ENCODE measurements around the gene ANKIB1. TPM values are rescaled to one million over a fixed set of nuclear protein-coding genes. Genes with fewer than 3 reads are reported as not detected.

The ANKIB1 gene
- total RNA-seq, 2 experiments from 2014 or later: 25.3 to 42.3 TPM

DNA sequence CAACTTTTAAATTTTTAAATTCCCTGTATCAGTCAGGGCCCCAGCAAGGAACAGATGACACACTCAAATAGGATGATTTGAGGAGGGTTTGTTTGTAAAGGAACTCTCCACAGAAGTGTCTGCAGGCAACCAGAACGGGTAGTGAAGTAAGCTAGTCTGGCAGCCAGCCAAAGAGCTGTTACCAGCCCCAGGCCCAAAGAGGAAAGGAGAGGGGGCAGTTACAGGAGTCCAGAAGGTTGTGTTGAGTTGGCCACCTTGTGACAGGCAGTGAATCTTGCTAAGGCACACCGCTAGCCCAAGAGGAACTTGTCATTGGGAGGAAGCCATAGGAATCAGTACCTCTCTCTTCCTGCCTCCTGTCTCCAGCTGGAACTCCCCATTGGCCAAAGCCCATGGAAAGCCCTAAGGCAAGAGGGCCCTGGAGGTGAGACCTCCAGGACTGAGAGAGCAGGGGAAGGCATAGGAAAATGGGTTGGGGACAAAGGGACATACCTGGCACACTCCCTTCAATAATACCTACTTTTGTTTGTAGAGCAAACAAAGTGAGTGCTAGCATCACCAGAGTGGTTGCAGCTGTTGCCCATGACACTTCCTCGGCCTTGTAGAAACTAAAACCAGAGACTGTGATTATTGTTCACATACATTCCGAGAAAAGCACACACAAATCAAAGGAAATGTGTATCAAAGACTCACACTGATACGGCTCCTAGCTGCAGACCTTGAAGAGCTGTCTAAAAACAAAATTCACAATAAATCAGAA, 176.1 kb downstream of the ANKIB1 start:
- H3K36me3 ChIP-seq (ENCODE audit: insufficient read depth, low read length): no peaks in the 10 kb centered on the region
- TF ChIP-seq, protein P1, sequence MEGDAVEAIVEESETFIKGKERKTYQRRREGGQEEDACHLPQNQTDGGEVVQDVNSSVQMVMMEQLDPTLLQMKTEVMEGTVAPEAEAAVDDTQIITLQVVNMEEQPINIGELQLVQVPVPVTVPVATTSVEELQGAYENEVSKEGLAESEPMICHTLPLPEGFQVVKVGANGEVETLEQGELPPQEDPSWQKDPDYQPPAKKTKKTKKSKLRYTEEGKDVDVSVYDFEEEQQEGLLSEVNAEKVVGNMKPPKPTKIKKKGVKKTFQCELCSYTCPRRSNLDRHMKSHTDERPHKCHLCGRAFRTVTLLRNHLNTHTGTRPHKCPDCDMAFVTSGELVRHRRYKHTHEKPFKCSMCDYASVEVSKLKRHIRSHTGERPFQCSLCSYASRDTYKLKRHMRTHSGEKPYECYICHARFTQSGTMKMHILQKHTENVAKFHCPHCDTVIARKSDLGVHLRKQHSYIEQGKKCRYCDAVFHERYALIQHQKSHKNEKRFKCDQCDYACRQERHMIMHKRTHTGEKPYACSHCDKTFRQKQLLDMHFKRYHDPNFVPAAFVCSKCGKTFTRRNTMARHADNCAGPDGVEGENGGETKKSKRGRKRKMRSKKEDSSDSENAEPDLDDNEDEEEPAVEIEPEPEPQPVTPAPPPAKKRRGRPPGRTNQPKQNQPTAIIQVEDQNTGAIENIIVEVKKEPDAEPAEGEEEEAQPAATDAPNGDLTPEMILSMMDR (conservative IDR thresholded peaks at IDR 0.05; ENCODE audit: low read length): no peak
- no peak for TF ChIP-seq EZH2phosphoT487 (IDR thresholded peaks at IDR 0.05; ENCODE audit: borderline replicate concordance, low read depth, low read length)
- H3K79me2 ChIP-seq (ENCODE audit: insufficient read depth, low read depth, low read length): no peaks in the 10 kb centered on the region
- peak; percentile 12 for DNase-seq (ENCODE audit: low spot score)
- POLR2A ChIA-PET: interaction anchor here (0.5 to 0.6 kb wide), 3 partner anchors 13 to 69 kb away, joined by 3 to 6 read pairs (median 3); no protein-coding TSS in a partner anchor
- H3K4me1 ChIP-seq (ENCODE audit: insufficient read depth, low read length, poor library complexity, severe bottlenecking): peaks cover 5% of the 10 kb centered on the region
- peak overlapping the region; percentile 53; the same call in 1 of the 2 replicates for H2AFZ ChIP-seq (ENCODE audit: low read length)
- intact Hi-C loops (cut with micrococcal nuclease; ENCODE audit: unreplicated experiment): no loop called here
- CTCF ChIA-PET (ENCODE audit: unreplicated experiment): no interaction called here
- no peak overlapping the region for H3K27ac ChIP-seq (ENCODE audit: low read depth, low read length, poor library complexity, severe bottlenecking)
- no peaks in the 10 kb centered on the region for H3K9me3 ChIP-seq (ENCODE audit: low read length)
- no peaks in the 10 kb centered on the region for H4K20me1 ChIP-seq (ENCODE audit: insufficient read depth, low read length)
- H3K4me2 ChIP-seq (ENCODE audit: low read length): peak overlapping the region; percentile 14; the same call in 1 of the 2 replicates
- no TSS peak for BruUV-seq (replicated peaks)
- H3K4me3 ChIP-seq (ENCODE audit: low read depth, low read length, poor library complexity, severe bottlenecking): no peak overlapping the region
- no peaks in the 10 kb centered on the region for H3K9me2 ChIP-seq (ENCODE audit: insufficient read depth, low read length)

DNA sequence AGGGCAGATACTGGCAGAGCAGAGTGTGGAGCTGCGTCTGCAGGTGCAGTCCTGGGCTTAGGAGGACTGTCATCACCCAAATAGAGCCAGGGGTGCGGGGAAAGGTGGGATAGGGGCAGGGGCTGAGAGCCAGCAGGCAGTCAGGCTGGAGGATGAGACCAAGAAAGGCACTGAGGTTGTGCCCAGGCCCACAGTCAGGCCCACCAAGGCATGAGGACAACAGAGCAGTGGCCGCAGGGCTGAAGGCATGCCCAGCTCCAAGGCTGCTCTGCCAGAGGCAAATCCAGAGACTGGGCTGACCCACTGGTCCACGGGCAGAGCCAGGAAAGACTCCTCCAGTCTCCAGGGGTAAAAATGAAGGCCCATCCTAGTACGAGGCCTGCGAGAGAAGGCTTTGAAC, 177.2 kb downstream of the ANKIB1 start:
- Histone ChIP-seq H3K36me3 (ENCODE audit: insufficient read depth, low read length) (no peaks in the 10 kb centered on the region), H3K4me1 (ENCODE audit: insufficient read depth, low read length, poor library complexity, severe bottlenecking) (peaks cover 5% of the 10 kb centered on the region), H4K20me1 (ENCODE audit: insufficient read depth, low read length) (no peaks in the 10 kb centered on the region), H2AFZ (ENCODE audit: low read length) (peak overlapping the region; percentile 12; the same call in 1 of the 2 replicates), H3K9me2 (ENCODE audit: insufficient read depth, low read length) (no peaks in the 10 kb centered on the region), H3K9me3 (ENCODE audit: low read length) (no peaks in the 10 kb centered on the region), H3K4me2 (ENCODE audit: low read length) (no peak overlapping the region), H3K4me3 (ENCODE audit: low read depth, low read length, poor library complexity, severe bottlenecking) (no peak overlapping the region), H3K27ac (ENCODE audit: low read depth, low read length, poor library complexity, severe bottlenecking) (no peak overlapping the region), H3K79me2 (ENCODE audit: insufficient read depth, low read depth, low read length) (no peaks in the 10 kb centered on the region)
- intact Hi-C loops (cut with micrococcal nuclease; ENCODE audit: unreplicated experiment): no loop called here
- TF ChIP-seq, protein P1 (conservative IDR thresholded peaks at IDR 0.05; ENCODE audit: low read length): no peak
- TF ChIP-seq EZH2phosphoT487 (IDR thresholded peaks at IDR 0.05; ENCODE audit: borderline replicate concordance, low read depth, low read length): no peak
- no TSS peak for BruUV-seq (replicated peaks)
- no peak for DNase-seq (ENCODE audit: low spot score)
- CTCF ChIA-PET (ENCODE audit: unreplicated experiment): no interaction called here
- POLR2A ChIA-PET: interaction anchor here (1.9 kb wide), 1 partner anchor 24 kb away, joined by 10 read pairs; the partner anchor contains the start of gene GATAD1

DNA sequence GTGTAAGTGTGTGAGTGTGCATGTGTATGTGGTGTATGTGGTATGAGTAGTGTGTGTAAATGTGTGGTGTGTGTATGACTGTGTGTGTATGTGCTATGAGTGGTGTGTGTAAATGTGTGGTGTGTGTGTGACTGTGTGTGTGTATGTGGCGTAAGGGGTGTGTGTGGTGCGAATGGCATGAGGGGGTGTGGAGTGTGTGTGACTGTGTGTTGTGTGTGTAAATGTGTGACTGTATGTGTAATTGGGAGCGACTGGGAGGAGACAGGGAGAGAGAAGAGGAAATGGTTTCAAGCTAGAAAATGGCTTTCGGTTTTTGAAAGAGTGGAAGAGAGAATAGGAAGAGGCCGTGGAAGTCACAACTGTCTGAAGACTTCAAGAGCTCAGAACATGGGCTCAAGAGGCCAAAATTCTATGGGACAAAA, 177.9 kb downstream of the ANKIB1 start:
- intact Hi-C loops (cut with micrococcal nuclease; ENCODE audit: unreplicated experiment): loop anchor here (1.0 kb wide), 2 partner anchors 24 to 38 kb away; partner anchors contain the start of gene GATAD1
- ChIA-PET POLR2A (interaction anchor here (0.5 to 1.9 kb wide), 5 partner anchors 11 to 1139 kb away, joined by 3 to 10 read pairs (median 3); partner anchors contain the start of gene GATAD1), CTCF (ENCODE audit: unreplicated experiment) (interaction anchor here (1.1 kb wide), 1 partner anchor 23 kb away, joined by 8 read pairs; the partner anchor contains the start of gene GATAD1)
- no TSS peak for BruUV-seq (replicated peaks)
- no peak for DNase-seq (ENCODE audit: low spot score)
- Histone ChIP-seq H3K9me3 (ENCODE audit: low read length) (no peaks in the 10 kb centered on the region), H3K27ac (ENCODE audit: low read depth, low read length, poor library complexity, severe bottlenecking) (no peak overlapping the region), H3K4me3 (ENCODE audit: low read depth, low read length, poor library complexity, severe bottlenecking) (no peak overlapping the region), H3K9me2 (ENCODE audit: insufficient read depth, low read length) (no peaks in the 10 kb centered on the region), H3K79me2 (ENCODE audit: insufficient read depth, low read depth, low read length) (no peaks in the 10 kb centered on the region), H4K20me1 (ENCODE audit: insufficient read depth, low read length) (no peaks in the 10 kb centered on the region), H2AFZ (ENCODE audit: low read length) (peak overlapping the region; percentile 99), H3K4me2 (ENCODE audit: low read length) (peak overlapping the region; percentile 76), H3K36me3 (ENCODE audit: insufficient read depth, low read length) (no peaks in the 10 kb centered on the region), H3K4me1 (ENCODE audit: insufficient read depth, low read length, poor library complexity, severe bottlenecking) (peaks cover 5% of the 10 kb centered on the region)
- TF ChIP-seq, protein P1 (conservative IDR thresholded peaks at IDR 0.05; ENCODE audit: low read length): no peak
- TF ChIP-seq EZH2phosphoT487 (IDR thresholded peaks at IDR 0.05; ENCODE audit: borderline replicate concordance, low read depth, low read length): no peak

Measured in OCI-LY7 (cell line).